MM.1S (cell line): Measurements from ENCODE around the gene ABCC9.

Source experiments
- DNase-seq: peaks from one replicate; pipeline ENCODE4 v3.0.0-alpha.2; 2015
- H2AFZ ChIP-seq: fragments of 300-600 bp; sonication (generic); 2 replicates; pipeline ENCODE4 v1.6.0; 2016; ENCODE audit warnings: antibody characterized with exemption, low read length
- H3F3A ChIP-seq: fragments of 300-600 bp; sonication (generic); 2 replicates; pipeline ENCODE4 v1.6.1; 2016; ENCODE audit warnings: mild to moderate bottlenecking, antibody characterized with exemption, low read length, moderate library complexity, mixed read lengths; ENCODE audit not compliant: insufficient read depth
- H3K27ac ChIP-seq: fragments of 300-600 bp; sonication (generic); 2 replicates; pipeline ENCODE4 v1.5.1; 2016; ENCODE audit warnings: mild to moderate bottlenecking, low read length
- H3K27me3 ChIP-seq: fragments of 300-600 bp; sonication (generic); replicated peaks from 2 replicates; pipeline ENCODE4 v1.6.0; 2016; ENCODE audit warnings: low read length; ENCODE audit not compliant: insufficient read depth
- H3K36me3 ChIP-seq: fragments of 300-600 bp; sonication (generic); replicated peaks from 2 replicates; pipeline ENCODE4 v1.6.1; 2016; ENCODE audit warnings: mild to moderate bottlenecking, low read length, mixed read lengths; ENCODE audit not compliant: insufficient read depth
- H3K4me1 ChIP-seq: fragments of 300-600 bp; sonication (generic); 2 replicates; pipeline ENCODE4 v1.6.1; 2016; ENCODE audit warnings: low read length, mixed read lengths
- H3K4me2 ChIP-seq: fragments of 300-600 bp; sonication (generic); 2 replicates; pipeline ENCODE4 v1.6.0; 2016; ENCODE audit warnings: low read depth, low read length
- H3K4me3 ChIP-seq: fragments of 300-600 bp; sonication (generic); 2 replicates; pipeline ENCODE4 v1.5.1; 2016; ENCODE audit warnings: low read length, mixed read lengths
- H3K79me2 ChIP-seq: fragments of 300-600 bp; sonication (generic); 2 replicates; pipeline ENCODE4 v1.6.1; 2016; ENCODE audit warnings: mixed run types, low read length, mixed read lengths
- H3K9ac ChIP-seq: fragments of 300-600 bp; sonication (generic); 2 replicates; pipeline ENCODE4 v1.6.1; 2016; ENCODE audit warnings: low read length, mixed read lengths
- H3K9me2 ChIP-seq: fragments of 300-600 bp; sonication (generic); replicated peaks from 2 replicates; pipeline ENCODE4 v1.6.1; 2016; ENCODE audit warnings: mild to moderate bottlenecking, low read length, mixed read lengths; ENCODE audit not compliant: insufficient read depth
- H3K9me3 ChIP-seq: fragments of 300-600 bp; sonication (generic); replicated peaks from 2 replicates; pipeline ENCODE4 v1.6.1; 2016; ENCODE audit warnings: mild to moderate bottlenecking, low read length, mixed read lengths; ENCODE audit not compliant: insufficient read depth
- H4K20me1 ChIP-seq: fragments of 300-600 bp; sonication (generic); 2 replicates; pipeline ENCODE4 v1.6.1; 2016; ENCODE audit warnings: mild to moderate bottlenecking, low read length, moderate library complexity, mixed read lengths; ENCODE audit not compliant: insufficient read depth
- EZH2 ChIP-seq: fragments of 300-600 bp; sonication (generic); optimal IDR thresholded peaks from 2 replicates; pipeline ENCODE3; 2017; ENCODE audit warnings: low read depth, mild to moderate bottlenecking, antibody characterized with exemption, low read length, mixed read lengths
- EZH2phosphoT487 ChIP-seq: fragments of 300-600 bp; sonication (generic); IDR thresholded peaks from 2 replicates; pipeline ENCODE4 v1.6.1; 2018; ENCODE audit warnings: antibody characterized with exemption, low read length
- TF ChIP-seq, protein P1 (sequence below): fragments of 300-600 bp; sonication (generic); IDR thresholded peaks from 2 replicates; pipeline ENCODE4 v1.5.1; 2016; ENCODE audit warnings: antibody characterized with exemption, low read length, mixed read lengths

Gene ABCC9

GRCh38 chr12:21987755-21988154, 46.5 kb upstream of the ABCC9 start:
- Histone ChIP-seq H3K4me2 (no peak overlapping the region), H3K27ac (no peak overlapping the region), H3K9me2 (no peaks in the 10 kb centered on the region), H2AFZ (no peak overlapping the region), H3K9ac (no peak overlapping the region), H3K4me3 (no peak overlapping the region), H3K79me2 (no peaks in the 10 kb centered on the region), H3K9me3 (no peaks in the 10 kb centered on the region), H3F3A (no peaks in the 10 kb centered on the region), H3K36me3 (no peaks in the 10 kb centered on the region), H3K4me1 (no peaks in the 10 kb centered on the region), H4K20me1 (no peaks in the 10 kb centered on the region), H3K27me3 (no peaks in the 10 kb centered on the region)
- no peak for DNase-seq
- TF ChIP-seq EZH2phosphoT487 (no peak), EZH2 (no peak)
- TF ChIP-seq, protein P1, sequence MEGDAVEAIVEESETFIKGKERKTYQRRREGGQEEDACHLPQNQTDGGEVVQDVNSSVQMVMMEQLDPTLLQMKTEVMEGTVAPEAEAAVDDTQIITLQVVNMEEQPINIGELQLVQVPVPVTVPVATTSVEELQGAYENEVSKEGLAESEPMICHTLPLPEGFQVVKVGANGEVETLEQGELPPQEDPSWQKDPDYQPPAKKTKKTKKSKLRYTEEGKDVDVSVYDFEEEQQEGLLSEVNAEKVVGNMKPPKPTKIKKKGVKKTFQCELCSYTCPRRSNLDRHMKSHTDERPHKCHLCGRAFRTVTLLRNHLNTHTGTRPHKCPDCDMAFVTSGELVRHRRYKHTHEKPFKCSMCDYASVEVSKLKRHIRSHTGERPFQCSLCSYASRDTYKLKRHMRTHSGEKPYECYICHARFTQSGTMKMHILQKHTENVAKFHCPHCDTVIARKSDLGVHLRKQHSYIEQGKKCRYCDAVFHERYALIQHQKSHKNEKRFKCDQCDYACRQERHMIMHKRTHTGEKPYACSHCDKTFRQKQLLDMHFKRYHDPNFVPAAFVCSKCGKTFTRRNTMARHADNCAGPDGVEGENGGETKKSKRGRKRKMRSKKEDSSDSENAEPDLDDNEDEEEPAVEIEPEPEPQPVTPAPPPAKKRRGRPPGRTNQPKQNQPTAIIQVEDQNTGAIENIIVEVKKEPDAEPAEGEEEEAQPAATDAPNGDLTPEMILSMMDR = no peak

DNA sequence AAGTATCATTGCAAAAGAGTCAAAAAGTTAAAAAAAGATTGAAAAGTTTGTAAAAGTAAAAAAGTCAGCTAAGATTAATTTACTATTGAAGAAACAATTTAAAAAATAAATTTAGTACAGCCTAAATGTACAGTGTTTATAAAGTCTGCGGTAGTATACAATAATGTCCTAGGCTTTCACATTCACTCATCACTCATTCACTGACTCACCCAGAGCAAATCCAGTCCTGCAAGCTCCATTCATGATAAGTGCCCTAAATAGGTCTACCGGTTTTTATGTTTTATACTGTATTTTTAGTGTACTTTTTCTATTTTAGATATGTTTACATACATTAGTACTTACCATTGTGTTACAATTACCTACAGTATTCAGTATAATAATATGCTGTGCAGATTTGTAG, 43.9 kb upstream of the ABCC9 start:
- no peak for TF ChIP-seq EZH2
- TF ChIP-seq, protein P1 = no peak
- no peak for TF ChIP-seq EZH2phosphoT487
- Histone ChIP-seq H3K9me3 (no peaks in the 10 kb centered on the region), H3K9me2 (no peaks in the 10 kb centered on the region), H3K4me1 (no peaks in the 10 kb centered on the region), H3F3A (no peaks in the 10 kb centered on the region), H3K27ac (no peak overlapping the region), H4K20me1 (no peaks in the 10 kb centered on the region), H2AFZ (no peak overlapping the region), H3K36me3 (no peaks in the 10 kb centered on the region), H3K9ac (no peak overlapping the region), H3K79me2 (no peaks in the 10 kb centered on the region), H3K4me2 (no peak overlapping the region), H3K4me3 (no peak overlapping the region), H3K27me3 (no peaks in the 10 kb centered on the region)
- no peak for DNase-seq

- Histone ChIP-seq H3K4me3 (no peak overlapping the region), H3K9me2 (no peaks in the 10 kb centered on the region), H3K4me2 (no peak overlapping the region), H3K9ac (no peak overlapping the region), H3K36me3 (no peaks in the 10 kb centered on the region), H3K79me2 (no peaks in the 10 kb centered on the region), H4K20me1 (no peaks in the 10 kb centered on the region), H3K27me3 (no peaks in the 10 kb centered on the region), H2AFZ (no peak overlapping the region), H3K27ac (no peak overlapping the region), H3F3A (no peaks in the 10 kb centered on the region), H3K4me1 (no peaks in the 10 kb centered on the region), H3K9me3 (no peaks in the 10 kb centered on the region)
- DNase-seq = no peak
- TF ChIP-seq, protein P1 = no peak
- TF ChIP-seq EZH2phosphoT487 (no peak), EZH2 (no peak)
Measured at GRCh38 chr12:21984375-21984774, 43.1 kb upstream of the ABCC9 start.
